Uterus (tissue), 2 donors: ENCODE data around the gene DPP10.

ENCODE experiments used
- CTCF ChIP-seq, 4 experiments: fragments of 200-600 bp in 2 of 4; fragments of 450-650 bp in 2 of 4; sonication (generic) in 2 of 4; IDR thresholded peaks; one replicate each; pipeline ENCODE4 v1.5.1; 2016 to 2019; ENCODE audit warnings: antibody characterized with exemption in 4 of 4, mild to moderate bottlenecking in 2 of 4, moderate library complexity in 1 of 4
- POLR2A ChIP-seq, 2 donors: fragments of 450-650 bp; IDR thresholded peaks; one replicate each; pipeline ENCODE4 v1.6.1; 2016; ENCODE audit warnings: antibody characterized with exemption in 2 of 2, mild to moderate bottlenecking in 1 of 2, moderate library complexity in 1 of 2

GRCh38 chr2:114814355-114814754 lies 371.9 kb downstream of the DPP10 start:
- TF ChIP-seq CTCF (IDR thresholded peaks at IDR 0.05) = no peak
- TF ChIP-seq POLR2A (IDR thresholded peaks at IDR 0.05) = no peak
